HepG2 (cell line): ENCODE results near the gene ZNG1E.
"Not testable (repeated sequence)": the region's sequence is repeated elsewhere in the genome, so short reads cannot be mapped to it uniquely, and the experiment has no call there.

ENCODE experiments used
- PHF8 ChIP-seq: sonication (generic); formaldehyde crosslinking; IDR thresholded peaks from 2 replicates; pipeline ENCODE4 v1.5.0; 2020; ENCODE audit warnings: missing genetic modification reagents
- TF ChIP-seq, protein P1 (sequence below): sonication (generic); formaldehyde crosslinking; IDR thresholded peaks from 2 replicates; pipeline ENCODE4 v1.5.0; 2020; ENCODE audit warnings: mild to moderate bottlenecking, missing genetic modification reagents, moderate library complexity

- TF ChIP-seq, protein P1, sequence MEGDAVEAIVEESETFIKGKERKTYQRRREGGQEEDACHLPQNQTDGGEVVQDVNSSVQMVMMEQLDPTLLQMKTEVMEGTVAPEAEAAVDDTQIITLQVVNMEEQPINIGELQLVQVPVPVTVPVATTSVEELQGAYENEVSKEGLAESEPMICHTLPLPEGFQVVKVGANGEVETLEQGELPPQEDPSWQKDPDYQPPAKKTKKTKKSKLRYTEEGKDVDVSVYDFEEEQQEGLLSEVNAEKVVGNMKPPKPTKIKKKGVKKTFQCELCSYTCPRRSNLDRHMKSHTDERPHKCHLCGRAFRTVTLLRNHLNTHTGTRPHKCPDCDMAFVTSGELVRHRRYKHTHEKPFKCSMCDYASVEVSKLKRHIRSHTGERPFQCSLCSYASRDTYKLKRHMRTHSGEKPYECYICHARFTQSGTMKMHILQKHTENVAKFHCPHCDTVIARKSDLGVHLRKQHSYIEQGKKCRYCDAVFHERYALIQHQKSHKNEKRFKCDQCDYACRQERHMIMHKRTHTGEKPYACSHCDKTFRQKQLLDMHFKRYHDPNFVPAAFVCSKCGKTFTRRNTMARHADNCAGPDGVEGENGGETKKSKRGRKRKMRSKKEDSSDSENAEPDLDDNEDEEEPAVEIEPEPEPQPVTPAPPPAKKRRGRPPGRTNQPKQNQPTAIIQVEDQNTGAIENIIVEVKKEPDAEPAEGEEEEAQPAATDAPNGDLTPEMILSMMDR (CRISPR knock-in tag): not testable (repeated sequence)
- TF ChIP-seq PHF8: not testable (repeated sequence)
Measured at GRCh38 chr9:65738133-65738532, 62.4 kb downstream of the ZNG1E start.
